Measurements from ENCODE around the gene NFATC3. TPM values are rescaled to one million over a fixed set of nuclear protein-coding genes. Genes with fewer than 3 reads are reported as not detected.

NFATC3 gene
- total RNA-seq, 1 donor from 2014 or later: 74.5 TPM

GRCh38 chr16:68230176-68230571 lies 145.0 kb downstream of the NFATC3 start:
- intact Hi-C loops (cut with DNase I): loop anchor here (10.0 kb wide), 1 partner anchor 145 kb away; the partner anchor contains the start of gene NFATC3
- TF ChIP-seq, protein P1, sequence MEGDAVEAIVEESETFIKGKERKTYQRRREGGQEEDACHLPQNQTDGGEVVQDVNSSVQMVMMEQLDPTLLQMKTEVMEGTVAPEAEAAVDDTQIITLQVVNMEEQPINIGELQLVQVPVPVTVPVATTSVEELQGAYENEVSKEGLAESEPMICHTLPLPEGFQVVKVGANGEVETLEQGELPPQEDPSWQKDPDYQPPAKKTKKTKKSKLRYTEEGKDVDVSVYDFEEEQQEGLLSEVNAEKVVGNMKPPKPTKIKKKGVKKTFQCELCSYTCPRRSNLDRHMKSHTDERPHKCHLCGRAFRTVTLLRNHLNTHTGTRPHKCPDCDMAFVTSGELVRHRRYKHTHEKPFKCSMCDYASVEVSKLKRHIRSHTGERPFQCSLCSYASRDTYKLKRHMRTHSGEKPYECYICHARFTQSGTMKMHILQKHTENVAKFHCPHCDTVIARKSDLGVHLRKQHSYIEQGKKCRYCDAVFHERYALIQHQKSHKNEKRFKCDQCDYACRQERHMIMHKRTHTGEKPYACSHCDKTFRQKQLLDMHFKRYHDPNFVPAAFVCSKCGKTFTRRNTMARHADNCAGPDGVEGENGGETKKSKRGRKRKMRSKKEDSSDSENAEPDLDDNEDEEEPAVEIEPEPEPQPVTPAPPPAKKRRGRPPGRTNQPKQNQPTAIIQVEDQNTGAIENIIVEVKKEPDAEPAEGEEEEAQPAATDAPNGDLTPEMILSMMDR (IDR thresholded peaks at IDR 0.05): no peak

GRCh38 chr16:68230956-68231355 lies 145.8 kb downstream of the NFATC3 start:
- H3K4me1 ChIP-seq: peaks cover 28% of the 10 kb centered on the region
- no peak overlapping the region for H3K4me3 ChIP-seq
- no peaks in the 10 kb centered on the region for H3K27me3 ChIP-seq
- no peaks in the 10 kb centered on the region for H3K9me3 ChIP-seq
- H3K36me3 ChIP-seq: peaks cover 41% of the 10 kb centered on the region
- intact Hi-C loops (cut with DNase I): loop anchor here (10.0 kb wide), 1 partner anchor 146 kb away; the partner anchor contains the start of gene NFATC3
- DNase-seq: peak; percentile 54
- no peak overlapping the region for H3K27ac ChIP-seq
- TF ChIP-seq, protein P1 (IDR thresholded peaks at IDR 0.05): no peak
- ATAC-seq: no peak

More at GRCh38 chr16:68230176-68230571, 145.0 kb downstream of the NFATC3 start:
- H3K36me3 ChIP-seq: peaks cover 48% of the 10 kb centered on the region
- no peaks in the 10 kb centered on the region for H3K9me3 ChIP-seq
- H3K4me3 ChIP-seq: no peak overlapping the region
- no peak for ATAC-seq
- peak; percentile 39 for DNase-seq
- no peak overlapping the region for H3K27ac ChIP-seq
- peaks cover 25% of the 10 kb centered on the region for H3K4me1 ChIP-seq
- H3K27me3 ChIP-seq: no peaks in the 10 kb centered on the region

DNA sequence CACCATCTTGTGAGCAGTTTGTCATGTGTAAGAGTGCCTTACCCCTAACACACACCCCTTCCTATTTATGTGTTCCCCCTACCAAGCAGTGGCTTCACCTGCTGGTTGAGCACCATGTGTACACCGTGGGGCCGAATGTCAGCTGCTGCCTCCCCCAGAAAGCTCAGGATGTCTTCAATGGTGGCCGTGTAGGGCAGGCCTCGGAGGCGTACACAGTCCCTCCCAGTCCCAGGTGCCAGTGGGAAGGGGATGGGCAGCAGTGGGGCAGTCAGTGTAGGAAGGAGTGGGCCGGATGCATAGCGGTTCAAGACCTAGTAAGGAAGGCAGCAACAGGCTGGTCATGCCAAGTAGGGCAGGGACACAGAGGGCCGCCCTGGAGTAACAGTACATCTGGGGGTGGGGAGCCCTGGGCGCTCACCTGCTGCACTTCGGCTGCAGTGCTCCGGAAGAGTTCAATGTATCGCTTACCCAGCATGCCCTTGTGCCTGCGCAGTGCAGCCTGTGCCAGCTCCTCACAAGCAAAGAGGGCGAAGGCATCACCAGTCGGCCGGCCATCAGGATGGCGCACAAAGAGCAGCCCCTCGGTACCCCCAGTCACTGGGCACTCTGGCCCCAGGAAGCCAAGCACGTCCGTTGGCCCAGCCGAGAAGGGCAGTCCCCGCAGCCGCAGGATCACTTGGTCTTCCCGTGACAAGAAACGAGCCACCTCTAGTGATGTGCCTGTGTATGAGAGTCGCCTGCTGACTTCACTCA lies 146.4 kb downstream of the NFATC3 start:
- Histone ChIP-seq H3K4me1 (peaks cover 34% of the 10 kb centered on the region), H3K27ac (no peak overlapping the region), H3K9me3 (no peaks in the 10 kb centered on the region), H3K36me3 (peaks cover 35% of the 10 kb centered on the region), H3K4me3 (no peak overlapping the region), H3K27me3 (no peaks in the 10 kb centered on the region)
- intact Hi-C loops (cut with DNase I): loop anchor here (10.0 kb wide), 1 partner anchor 147 kb away; the partner anchor contains the start of gene NFATC3
- ATAC-seq (no peak), DNase-seq (peak; percentile 61)
- TF ChIP-seq, protein P1 (IDR thresholded peaks at IDR 0.05): no peak

GRCh38 chr16:68232335-68232734 lies 147.2 kb downstream of the NFATC3 start:
- TF ChIP-seq, protein P1 (IDR thresholded peaks at IDR 0.05): no peak
- Histone ChIP-seq H3K9me3 (no peaks in the 10 kb centered on the region), H3K4me1 (peaks cover 35% of the 10 kb centered on the region), H3K4me3 (no peak overlapping the region), H3K36me3 (peaks cover 27% of the 10 kb centered on the region), H3K27ac (no peak overlapping the region), H3K27me3 (no peaks in the 10 kb centered on the region)
- DNase-seq (peak; percentile 63), ATAC-seq (no peak)
- intact Hi-C loops (cut with DNase I): loop anchor here (10.0 kb wide), 1 partner anchor 148 kb away; the partner anchor contains the start of gene NFATC3

DNA sequence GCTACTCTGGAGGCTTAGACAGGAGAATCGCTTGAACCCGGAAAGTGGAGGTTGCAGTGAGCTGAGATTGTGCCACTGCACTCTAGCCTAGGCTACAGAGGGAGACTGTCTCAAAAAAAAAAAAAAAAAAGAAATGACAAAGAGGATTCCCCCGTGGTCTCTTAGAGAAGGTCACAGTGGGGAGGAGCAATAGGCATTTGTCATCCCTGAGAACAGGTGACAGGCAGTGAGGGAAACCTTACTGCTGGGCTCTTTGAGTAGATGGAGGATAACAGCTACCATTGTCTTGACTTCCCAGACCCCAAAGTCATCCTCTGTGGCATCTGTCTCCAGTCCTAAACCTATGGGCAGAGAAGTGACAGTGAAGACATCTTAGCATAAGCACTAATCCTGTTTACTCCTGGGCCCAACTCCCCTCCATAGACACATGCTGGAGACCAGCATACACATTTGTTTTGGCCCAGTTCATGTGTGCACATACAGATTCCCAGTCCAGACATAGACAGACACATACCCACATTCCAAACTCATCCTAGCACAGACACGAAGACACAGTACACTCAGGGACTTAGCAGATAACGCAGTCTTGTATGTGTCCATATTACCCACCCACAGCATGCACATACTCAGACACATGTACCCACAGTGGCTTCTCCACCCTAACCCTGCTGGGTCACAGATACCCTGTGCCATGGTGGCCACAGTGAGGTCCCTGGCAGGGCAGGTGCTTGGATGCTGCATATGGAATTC lies 148.1 kb downstream of the NFATC3 start:
- Histone ChIP-seq H3K27ac (no peak overlapping the region), H3K4me3 (peak overlapping the region; percentile 30), H3K36me3 (peaks cover 26% of the 10 kb centered on the region), H3K4me1 (peaks cover 29% of the 10 kb centered on the region), H3K27me3 (no peaks in the 10 kb centered on the region), H3K9me3 (no peaks in the 10 kb centered on the region)
- no peak for DNase-seq
- no peak for ATAC-seq
- TF ChIP-seq, protein P1 (IDR thresholded peaks at IDR 0.05): no peak
- intact Hi-C loops (cut with DNase I): loop anchor here (10.0 kb wide), 1 partner anchor 148 kb away; the partner anchor contains the start of gene NFATC3
